Activated CD4-positive, alpha-beta T cell treated with anti-CD3 and anti-CD28 coated beads for 1 hour (primary cell): ENCODE results near the gene MSANTD7.
"Not testable (repeated sequence)": the region's sequence is repeated elsewhere in the genome, so short reads cannot be mapped to it uniquely, and the experiment has no call there.

Source experiments
- DNase-seq: peaks from one replicate; pipeline ENCODE4 v3.0.0-alpha.2; 2020

The MSANTD7 gene

GRCh38 chr10:14838582-14839304 lies 637 bp downstream of the MSANTD7 start:
- DNase-seq = peak; percentile 12

- DNase-seq = no peak
Measured at GRCh38 chr10:14839305-14839695, 1.2 kb downstream of the MSANTD7 start.

- DNase-seq = no peak
Measured at GRCh38 chr10:14840178-14840577, 2.1 kb downstream of the MSANTD7 start.

- no peak for DNase-seq
Measured at GRCh38 chr10:14843327-14843988, 5.4 kb downstream of the MSANTD7 start.

- no peak for DNase-seq
Measured at GRCh38 chr10:14844948-14845347, 6.8 kb downstream of the MSANTD7 start.

GRCh38 chr10:14852236-14852635 lies 14.1 kb downstream of the MSANTD7 start:
- DNase-seq = no peak

GRCh38 chr10:14855453-14855852 lies 17.3 kb downstream of the MSANTD7 start:
- DNase-seq = no peak

- no peak for DNase-seq
Measured at GRCh38 chr10:14858338-14858960, 20.3 kb downstream of the MSANTD7 start.

GRCh38 chr10:14859043-14859442 lies 20.9 kb downstream of the MSANTD7 start:
- no peak for DNase-seq

- no peak for DNase-seq
Measured at GRCh38 chr10:14859775-14860174, 21.7 kb downstream of the MSANTD7 start.

- no peak for DNase-seq
Measured at GRCh38 chr10:14860791-14861190, 22.7 kb downstream of the MSANTD7 start.

GRCh38 chr10:14864466-14864865 lies 26.4 kb downstream of the MSANTD7 start:
- not testable (repeated sequence) for DNase-seq

- not testable (repeated sequence) for DNase-seq
Measured at GRCh38 chr10:14864871-14865270, 26.8 kb downstream of the MSANTD7 start.

- no peak for DNase-seq
Measured at GRCh38 chr10:14873090-14873760, 35.1 kb downstream of the MSANTD7 start.

GRCh38 chr10:14875941-14876340 lies 37.8 kb downstream of the MSANTD7 start:
- no peak for DNase-seq

- no peak for DNase-seq
Measured at GRCh38 chr10:14876764-14877163, 38.7 kb downstream of the MSANTD7 start.

GRCh38 chr10:14878266-14879123 lies 40.4 kb downstream of the MSANTD7 start, which contains the start of gene SUV39H2:
Gene SUV39H2 (plus strand): TSS chr10:14878866. CDS start chr10:14878889, 23 bp downstream.
- DNase-seq = peak; percentile 87

GRCh38 chr10:14879124-14879927 lies 41.2 kb downstream of the MSANTD7 start:
- peak; percentile 11 for DNase-seq

- DNase-seq = no peak
Measured at GRCh38 chr10:14879928-14880193, 41.8 kb downstream of the MSANTD7 start.

- no peak for DNase-seq
Measured at GRCh38 chr10:14880229-14880628, 42.1 kb downstream of the MSANTD7 start.

GRCh38 chr10:14884082-14884481 lies 46.0 kb downstream of the MSANTD7 start:
- DNase-seq = no peak
